Activated effector memory CD4-positive, alpha-beta T cell treated with Interleukin-2 at 50 U/mL for 16 hours (primary cell): ENCODE data around the gene KRTAP10-11.
"Not testable (repeated sequence)": the region's sequence is repeated elsewhere in the genome, so short reads cannot be mapped to it uniquely, and the experiment has no call there.

Experiments used
- DNase-seq: peaks from one replicate; pipeline ENCODE4 v3.0.0-alpha.2; 2020

Gene KRTAP10-11

DNA sequence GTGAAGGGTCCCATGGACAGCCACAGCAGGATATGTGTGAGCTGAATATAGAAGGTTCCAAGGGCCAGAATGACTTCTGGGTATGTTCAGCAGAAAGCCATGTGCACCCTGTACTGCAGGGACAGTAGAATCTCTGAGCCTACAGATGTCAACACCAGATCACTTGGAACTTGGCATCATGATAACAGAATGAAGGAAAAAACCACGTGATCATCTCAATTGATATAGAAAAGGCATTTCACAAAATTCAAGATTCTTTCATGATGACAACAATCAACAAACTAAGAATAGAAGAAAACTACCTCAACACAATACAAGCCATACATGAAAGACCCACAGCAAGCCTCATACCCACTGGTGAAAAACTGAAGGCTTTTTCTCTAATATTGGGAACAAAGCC is 21.4 kb downstream of the KRTAP10-11 start:
- no peak for DNase-seq

DNA sequence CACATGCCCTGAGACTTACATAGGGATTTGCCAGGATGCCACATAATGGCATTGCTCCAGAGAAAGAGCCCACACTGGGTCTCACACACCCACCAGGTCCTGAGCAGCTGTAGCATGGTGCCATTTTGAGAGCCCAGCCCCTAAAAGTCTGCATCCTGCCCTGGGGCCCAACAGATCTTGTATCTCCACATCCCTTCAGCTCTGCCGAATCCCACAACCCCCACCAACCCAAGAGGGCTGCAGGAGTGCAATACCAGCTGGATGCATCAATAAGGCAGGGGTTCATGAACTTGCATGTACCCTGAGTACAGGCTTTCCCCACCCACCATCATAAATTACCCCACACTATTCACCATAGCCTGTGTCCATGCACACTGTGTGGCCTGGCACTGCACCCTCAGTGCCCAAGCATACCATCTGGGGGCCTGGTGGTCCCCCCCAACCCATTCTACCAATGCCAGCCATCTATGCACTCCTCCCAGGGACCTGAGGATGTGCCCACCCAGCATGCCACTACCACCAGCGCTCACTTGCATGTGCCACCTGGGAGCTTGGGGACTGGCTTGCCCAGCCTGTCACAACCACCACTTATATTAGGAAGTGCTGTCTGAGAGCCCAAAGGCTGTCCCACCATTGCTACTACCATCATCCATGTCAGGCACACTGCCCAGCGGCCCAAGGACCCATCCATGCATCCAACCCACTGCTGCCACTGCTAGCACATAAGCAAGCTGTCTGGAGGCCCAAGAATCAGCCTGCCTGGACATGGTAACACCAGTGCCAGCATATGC is 24.6 kb downstream of the KRTAP10-11 start:
- DNase-seq = no peak

DNA sequence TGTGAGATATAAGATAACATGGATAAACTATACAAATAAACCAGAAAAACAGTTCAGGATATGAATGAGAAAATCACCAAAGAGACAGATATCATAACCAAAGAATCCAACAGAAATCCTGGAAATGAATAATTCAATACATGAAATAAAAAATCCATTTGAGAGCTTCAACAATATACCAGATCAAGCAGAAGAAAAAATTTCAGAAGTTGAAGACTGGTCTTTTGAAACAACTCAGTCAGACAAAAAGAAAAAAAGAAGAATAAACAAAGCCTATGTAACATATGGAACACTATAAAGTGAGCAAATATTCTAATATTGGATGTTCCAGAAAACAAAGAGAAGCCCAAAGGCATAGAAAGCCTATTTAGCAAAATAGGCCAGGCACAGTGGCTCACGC is 25.7 kb downstream of the KRTAP10-11 start:
- no peak for DNase-seq

DNA sequence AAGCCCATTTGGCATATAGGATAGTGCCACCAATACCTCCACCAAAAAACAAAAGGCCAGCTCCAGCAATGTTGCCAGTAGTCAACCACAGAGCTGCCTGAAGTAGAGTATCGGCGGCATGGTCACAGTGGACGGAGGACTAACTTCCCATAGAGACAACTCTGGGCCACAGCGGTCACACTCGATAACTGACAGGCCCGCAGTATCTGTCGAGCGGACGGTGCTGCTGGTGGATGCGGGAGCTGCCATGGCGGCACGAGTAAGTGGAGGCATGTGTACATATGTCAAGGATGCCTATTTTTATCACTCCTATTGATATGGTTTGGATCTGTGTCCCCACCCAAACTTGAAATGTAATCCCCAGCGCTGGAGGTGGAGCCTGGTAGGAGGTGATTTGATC is 31.7 kb downstream of the KRTAP10-11 start:
- no peak for DNase-seq

DNA sequence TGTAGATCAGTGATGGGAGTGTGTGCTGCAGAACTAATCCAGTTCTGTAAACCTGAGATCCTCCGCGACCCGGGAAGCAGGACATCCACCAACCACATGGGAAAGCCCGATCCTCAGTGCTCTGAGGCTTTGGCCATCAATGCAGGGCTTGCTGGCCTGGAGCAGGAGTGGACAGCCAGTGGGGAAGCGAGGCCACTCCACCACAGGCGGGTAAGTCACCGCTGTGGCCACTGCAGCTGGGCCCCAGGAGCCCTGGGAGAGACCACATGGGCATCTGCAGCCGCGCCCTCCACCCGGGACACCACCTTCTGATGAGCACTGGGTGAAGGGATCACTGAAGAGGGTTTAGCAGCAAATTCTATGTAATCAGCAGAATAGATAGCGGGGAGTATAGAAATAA is 34.9 kb downstream of the KRTAP10-11 start:
- DNase-seq = no peak

DNA sequence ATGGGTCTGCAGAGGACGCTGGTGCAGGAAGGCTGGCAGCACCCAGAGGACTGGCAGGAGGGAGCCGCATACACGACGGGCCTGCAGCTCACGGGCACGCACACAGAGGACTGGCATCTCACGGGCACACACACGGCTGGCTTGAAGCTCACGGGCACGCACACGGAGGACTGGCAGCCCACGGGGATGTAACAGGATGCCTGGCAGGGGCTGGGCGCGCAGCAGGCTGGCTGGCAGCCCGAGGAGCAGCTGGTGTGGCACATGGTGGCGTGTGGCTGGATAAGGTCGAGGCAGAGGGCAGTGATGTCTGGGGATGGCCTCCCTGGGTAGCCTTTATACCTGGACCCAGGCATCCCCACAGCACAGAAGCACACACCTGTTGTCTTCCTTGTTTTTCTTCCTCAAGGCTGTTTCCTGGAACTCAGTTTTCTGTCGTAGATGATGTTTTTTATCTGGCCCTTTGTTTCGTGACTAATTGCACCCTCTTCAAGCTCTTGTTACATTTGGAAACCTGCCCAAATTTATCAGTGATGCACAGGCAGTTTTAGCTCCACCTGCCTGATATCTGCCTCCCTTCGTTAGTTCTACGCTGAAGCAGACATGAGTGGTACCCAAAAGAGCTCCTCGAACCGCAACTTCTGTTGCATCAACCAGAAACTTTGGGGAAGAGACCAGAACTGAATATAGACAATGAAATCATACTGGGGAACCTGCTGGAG is 35.8 kb downstream of the KRTAP10-11 start, which contains the start of gene KRTAP12-1:
Gene KRTAP12-1, minus strand, starts transcription at position 303 of the 719 bp plus-strand sequence. Its CDS starts 40 bp downstream, at position 263.
- no peak for DNase-seq

DNA sequence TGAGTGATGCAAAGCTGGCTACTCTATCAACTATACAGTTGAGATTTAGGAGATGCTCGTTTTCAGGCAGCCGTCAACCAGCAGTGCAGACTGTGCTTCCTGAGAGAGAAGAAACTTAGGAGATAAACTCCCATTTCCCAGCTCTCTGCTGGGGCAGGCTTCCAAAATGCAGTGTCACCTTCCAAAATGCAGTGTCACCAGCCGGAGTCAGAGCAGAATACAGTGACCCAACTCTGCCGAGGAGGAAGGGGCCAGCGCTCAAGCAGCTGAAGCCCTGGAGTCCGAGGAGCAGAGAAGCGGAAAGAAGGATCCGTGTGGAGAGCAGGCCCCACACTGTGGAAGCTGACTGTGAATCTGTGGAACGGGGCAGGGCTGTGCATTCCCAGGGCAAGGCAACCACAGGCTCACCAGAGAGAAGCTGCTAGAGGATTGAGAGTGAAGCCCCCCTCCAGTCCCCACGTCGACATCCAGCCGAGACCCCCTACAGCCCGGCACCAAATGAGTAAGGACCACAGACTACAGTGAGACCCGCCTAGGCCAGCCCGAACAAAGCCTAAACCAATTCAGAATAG is 36.5 kb downstream of the KRTAP10-11 start:
- no peak for DNase-seq

DNA sequence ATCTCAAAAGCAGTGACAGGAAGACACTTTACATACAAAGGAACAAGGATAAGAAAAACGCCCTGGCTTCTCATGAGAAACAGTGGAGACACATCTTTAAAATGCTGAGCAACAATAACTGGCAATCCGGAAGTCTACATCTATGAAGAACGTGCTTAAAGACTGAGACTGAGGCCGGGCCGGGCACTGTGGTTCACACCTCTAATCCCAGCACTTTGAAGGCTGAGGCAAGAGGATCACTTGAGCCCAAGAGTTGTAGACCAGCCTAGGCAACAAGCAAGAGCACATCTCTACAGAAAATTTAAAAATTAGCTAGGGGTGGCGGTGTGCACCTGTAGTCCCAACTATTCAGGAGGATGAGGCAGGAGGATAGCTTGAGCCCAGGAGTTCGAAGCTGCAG is 37.9 kb downstream of the KRTAP10-11 start:
- DNase-seq = no peak

DNA sequence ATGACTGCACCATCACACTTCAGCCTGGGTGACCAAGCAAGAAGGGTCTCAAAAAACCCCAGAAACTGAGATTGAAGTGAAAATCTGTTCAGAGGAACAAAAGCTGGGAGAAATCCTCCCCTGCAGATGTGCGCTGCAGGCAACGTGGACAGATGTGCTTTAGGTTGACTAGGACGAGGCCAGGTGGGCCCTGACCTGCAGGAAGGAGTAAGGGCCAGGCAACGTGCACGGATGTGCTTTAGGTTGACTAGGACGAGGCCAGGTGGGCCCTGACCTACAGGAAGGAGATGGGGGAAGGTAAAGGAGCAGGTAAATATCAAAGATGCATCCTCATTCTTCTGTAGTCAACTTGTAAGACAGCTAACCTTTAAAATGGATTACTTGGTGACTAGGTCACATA is 38.3 kb downstream of the KRTAP10-11 start:
- no peak for DNase-seq

DNA sequence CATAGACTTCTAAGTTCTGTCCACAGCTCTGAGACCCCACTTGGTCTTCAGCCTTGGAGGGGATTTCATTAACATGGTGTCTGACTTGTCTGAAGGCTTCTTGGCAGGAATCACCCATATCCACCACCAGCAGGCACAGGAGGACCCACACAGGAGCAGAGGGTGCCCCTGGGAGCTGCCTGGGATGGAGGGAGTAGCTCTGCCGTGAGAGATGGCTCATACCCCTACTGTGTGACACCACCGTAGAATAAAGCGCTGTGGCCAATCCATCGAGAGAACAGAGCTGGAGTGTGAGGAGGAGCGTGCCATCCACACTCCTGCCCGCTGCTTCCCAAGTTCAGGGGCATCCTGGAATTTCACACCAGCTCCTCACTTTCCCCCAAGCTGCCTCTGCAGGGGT is 38.8 kb downstream of the KRTAP10-11 start:
- DNase-seq = not testable (repeated sequence)

DNA sequence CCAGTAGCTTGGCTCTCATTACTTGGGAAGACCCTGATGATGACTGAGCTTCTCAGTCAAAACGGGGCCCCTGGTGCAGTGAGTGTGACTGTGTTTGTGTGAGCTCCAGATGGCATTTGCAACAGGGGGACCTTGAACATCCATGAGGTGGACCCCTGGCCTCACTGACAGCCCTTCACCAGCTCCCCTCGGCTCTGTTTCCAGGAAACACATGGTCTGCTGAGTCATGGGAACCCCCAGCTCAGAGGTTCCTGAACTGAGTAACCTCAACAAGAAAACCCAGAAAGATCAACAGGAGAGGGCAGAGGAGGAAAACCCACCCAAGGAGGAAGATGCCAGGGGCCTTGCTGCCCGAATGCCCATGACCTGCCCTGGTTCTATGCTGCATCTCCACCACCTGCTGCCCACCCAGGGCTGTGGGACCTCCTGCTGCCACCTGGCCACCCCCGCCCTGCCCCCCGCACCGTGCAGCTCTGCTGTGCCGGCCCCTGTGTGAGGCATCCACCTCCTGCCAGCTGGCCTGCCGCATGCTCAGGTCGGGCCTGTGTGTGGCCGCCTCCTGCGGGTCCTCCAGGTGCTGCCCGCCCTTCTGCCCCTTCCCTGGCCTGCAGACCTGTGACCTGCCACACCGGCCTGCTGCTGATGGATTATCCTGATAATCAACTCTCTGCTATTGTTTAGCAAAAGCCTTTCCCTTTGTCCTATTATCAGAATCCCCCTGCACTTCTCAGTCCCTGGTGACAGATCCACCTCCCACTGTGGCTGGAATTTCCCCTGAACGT is 40.0 kb downstream of the KRTAP10-11 start:
- DNase-seq = no peak

DNA sequence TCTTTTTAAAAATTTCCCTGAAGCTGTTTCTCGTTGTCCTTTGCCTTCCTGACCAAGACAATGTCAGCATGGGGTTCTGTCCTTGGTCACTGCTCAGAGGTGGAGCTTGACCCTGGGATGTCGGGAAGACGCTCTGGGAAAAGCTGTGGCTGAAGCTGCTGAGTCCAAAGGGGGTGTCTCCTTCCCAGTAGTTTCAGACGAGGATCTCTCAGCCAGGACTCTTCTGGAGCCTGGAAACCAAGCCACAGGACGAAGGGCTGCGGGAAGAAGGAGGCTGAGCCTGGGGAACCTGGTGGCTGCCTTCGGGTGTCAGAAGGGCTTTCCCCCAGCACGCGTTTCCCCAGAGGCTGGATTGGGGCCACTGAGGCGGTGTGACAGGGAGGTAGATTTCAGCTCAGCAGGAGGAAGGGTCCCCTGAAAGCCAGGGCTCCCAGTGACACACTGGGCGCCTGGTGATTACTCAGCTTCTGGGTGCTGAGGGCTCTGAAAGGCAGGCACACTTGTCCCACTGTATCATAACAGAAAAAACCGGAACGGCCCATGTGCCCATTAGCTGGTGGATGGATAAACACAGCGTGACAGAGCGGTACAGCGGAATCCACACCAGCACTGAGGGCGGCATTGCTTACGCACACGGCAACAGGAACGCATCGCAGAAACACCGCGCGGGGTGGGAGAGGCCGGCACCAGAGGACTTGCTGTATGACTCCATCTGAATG is 40.8 kb downstream of the KRTAP10-11 start:
- DNase-seq = no peak

DNA sequence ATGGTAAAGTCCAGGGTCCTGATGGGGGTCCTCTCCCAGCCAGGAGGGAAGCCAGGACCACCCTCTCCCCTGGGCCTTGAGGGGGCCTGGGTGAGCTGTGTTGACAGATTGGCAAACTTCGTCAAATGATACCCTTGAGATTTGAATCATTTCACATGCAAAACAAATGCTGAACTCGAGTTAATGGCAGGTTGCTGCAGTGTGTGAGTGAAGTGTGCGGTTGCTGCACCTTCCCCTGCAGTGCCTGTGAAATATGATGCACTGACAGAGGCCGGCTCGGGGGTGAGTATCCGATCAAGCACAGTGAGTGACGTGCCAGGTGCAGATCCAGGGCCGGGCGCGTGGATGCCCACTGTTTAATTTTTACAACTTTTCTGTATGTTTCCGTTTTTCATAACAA is 41.5 kb downstream of the KRTAP10-11 start:
- no peak for DNase-seq

DNA sequence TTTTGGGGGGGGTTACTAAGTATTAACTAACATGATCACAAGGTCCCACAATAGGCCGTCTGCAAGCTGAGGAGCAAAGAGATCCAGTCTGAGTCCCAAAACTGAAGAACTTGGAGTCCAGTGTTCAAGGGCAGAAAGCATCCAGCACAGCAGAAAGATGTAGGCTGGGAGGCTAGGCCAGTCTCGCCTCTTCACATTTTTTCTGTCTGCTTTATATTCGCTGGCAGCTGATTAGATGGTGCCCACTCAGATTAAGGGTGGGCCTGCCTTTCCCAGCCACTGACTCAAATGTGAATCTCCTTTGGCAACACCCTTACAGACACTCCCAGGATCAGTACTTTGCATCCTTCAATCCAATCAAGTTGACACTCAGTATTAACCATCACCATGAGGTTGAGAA is 43.5 kb downstream of the KRTAP10-11 start:
- not testable (repeated sequence) for DNase-seq

DNA sequence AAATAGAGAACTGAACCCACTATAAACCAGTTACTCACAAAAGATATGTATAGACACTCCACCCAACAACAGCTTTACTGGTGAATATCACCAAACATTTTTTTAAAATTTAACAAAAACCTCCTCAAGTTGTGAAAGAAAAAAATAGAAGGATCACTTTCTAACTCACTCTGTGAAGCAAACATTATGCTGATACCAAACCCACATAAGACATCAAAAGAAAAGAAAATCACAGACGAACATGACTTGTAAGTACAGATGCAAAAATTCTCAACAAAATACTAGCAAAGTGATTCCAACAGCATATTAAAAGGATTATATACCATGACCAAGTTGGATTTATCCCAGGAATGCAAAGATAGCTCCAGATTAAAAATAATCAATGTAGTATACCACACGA is 45.5 kb downstream of the KRTAP10-11 start:
- DNase-seq = no peak

DNA sequence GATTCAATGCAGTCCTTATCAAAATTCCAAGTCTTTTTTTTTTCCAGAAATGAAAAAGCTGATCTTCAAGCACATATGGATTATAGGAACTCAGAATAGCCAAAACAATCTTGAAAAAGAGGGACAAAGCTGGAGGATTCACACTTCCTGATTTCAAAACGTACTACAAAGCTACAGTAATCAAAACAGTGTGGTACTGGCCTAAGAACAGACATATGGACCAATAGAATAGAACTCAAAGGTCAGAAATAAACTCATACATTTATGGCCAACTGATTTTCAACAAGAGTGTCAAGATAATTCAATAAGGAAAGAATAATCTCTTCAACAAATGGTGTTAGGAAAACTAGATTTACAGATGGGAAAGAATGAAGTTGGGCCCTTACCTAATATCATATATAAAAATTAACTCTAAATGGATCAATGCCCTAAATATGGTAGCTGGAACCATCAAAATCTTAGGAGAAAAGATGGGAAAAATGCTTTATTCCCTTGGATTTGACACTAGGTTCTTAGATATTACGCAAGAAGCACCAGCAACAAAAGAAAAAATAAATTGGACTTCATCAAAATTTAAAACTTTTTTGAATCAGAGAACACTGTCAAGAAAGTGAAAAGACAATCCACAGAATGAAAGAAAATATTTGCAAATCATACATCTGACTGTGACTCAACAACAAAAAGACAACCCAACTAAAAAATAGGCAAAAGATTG is 46.7 kb downstream of the KRTAP10-11 start:
- DNase-seq = no peak

DNA sequence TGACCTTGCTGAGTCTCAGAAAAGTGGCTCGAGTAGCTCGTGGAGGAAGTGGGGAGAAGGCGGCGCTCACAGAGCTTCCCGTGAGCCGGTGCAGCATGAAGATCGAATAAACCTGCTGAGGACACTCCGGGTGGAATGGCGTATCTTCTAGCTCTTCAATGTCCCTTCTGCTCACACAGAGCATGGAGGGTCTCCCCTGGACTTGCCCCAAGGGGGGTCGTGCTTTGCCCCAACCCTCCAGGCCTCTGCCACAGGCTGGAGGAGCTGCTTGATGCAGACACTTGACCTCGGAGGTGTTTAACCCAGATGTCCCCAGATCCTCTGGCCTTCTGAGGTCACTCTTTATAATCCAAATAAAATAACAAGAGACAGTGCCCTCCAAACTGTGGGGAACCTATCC is 48.6 kb downstream of the KRTAP10-11 start:
- no peak for DNase-seq

DNA sequence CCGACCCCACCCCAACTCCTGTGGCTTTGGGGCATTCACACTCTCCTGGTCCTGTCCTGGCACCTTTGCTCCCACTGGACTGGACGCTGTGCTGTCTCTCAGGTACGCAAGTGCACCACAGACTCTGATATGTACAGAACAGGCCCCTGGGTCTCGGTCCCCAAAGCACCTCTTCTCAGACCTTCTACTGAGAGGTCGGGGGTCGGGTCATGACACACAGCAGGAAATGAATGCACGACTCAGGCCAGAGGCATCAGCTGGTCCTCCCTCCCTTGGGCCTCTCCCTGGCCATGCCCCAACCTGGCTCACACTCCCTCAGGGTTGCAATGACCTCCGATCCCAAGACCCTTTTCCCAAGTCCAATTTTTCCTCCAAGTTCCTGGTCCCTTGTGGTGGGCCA is 49.0 kb downstream of the KRTAP10-11 start:
- no peak for DNase-seq

DNA sequence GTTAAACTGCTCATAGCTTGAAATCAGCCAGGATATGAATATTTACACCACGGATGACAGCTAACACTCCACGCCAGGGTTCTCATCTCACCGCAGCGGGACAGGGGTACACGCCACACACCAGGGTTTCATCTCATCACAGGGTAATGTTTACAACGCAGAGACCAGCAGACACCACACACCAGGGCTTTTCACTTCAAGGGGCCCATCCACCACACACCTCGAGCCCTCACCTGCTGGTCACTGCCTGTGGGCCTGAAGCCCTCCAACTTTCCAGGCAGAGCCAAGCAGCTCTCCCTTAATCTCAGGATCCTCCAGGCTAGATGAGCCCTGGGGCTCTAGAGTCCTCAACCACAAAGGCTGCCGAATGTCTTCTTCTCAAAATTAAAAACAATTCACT is 49.4 kb downstream of the KRTAP10-11 start:
- DNase-seq = no peak

DNA sequence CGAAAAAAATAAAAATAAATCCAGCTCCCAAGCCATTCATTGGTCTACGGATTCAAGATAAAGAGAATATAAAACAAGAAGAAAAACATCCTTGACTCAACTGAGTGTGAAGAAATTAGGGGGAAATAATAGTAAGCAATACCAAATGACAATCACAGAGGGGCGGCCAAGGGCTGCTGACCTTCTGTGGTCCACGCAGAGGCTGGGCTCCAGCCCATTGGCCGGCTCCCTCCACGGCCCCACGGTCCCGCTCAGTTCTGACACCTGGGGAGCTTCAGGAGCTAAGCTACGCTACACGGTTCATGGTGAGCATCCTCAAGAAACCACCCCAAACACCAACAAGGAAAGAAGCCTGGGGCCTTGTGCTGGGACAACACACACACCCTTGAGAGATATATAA is 50.4 kb downstream of the KRTAP10-11 start:
- no peak for DNase-seq
